Thyroid gland (tissue), 4 donors: ENCODE data around the gene ASIC4. TPM values are rescaled to one million over a fixed set of nuclear protein-coding genes. Genes with fewer than 3 reads are reported as not detected.

ENCODE experiments used
- DNase-seq, 2 donors: peaks; one replicate each; pipeline ENCODE4 v3.0.0-alpha.2; 2019
- H3K27ac ChIP-seq, 3 donors: fragments of 200-600 bp; sonication (generic); 1 replicate in 2 of 3; 2 replicates in 1 of 3; pipeline ENCODE4 v1.5.1; 2016 to 2019; ENCODE audit warnings: mild to moderate bottlenecking in 1 of 3, moderate library complexity in 1 of 3
- H3K27me3 ChIP-seq: fragments of 200-600 bp; sonication (generic); one replicate; pipeline ENCODE4 v1.5.1; 2019
- H3K36me3 ChIP-seq, 2 donors: fragments of 200-600 bp; sonication (generic); one replicate each; pipeline ENCODE4 v1.5.1; 2016 to 2019
- H3K4me1 ChIP-seq, 2 donors: fragments of 200-600 bp; sonication (generic); one replicate each; pipeline ENCODE4 v1.5.1; 2017 to 2019
- H3K4me3 ChIP-seq, 3 donors: fragments of 200-600 bp; sonication (generic); replicated peaks in 1 of 3; 1 replicate in 2 of 3; 2 replicates in 1 of 3; pipeline ENCODE4 v1.5.1; 2016; ENCODE audit warnings: mild to moderate bottlenecking in 1 of 3
- H3K9me3 ChIP-seq: fragments of 200-600 bp; sonication (generic); one replicate; pipeline ENCODE4 v1.5.1; 2017
- POLR2A ChIP-seq, 2 donors: fragments of 450-650 bp; IDR thresholded peaks; one replicate each; pipeline ENCODE4 v1.6.1; 2017; ENCODE audit warnings: antibody characterized with exemption in 2 of 2, mild to moderate bottlenecking in 2 of 2, moderate library complexity in 1 of 2
- whole genome bisulfite sequencing, 2 donors: methylation state at CpG; one replicate each; pipeline ENCODE4 v1.1.5; 2017; 5-methylcytosine and 5-hydroxymethylcytosine counted together
- intact Hi-C: fragments of 100-400 bp; cut with DNase I; formaldehyde crosslinking; loops from one replicate; pipeline ENCODE4 v1.15.1; 2023
- total RNA-seq, 4 donors: library from RNA; depleted of rRNA; stranded (reverse); fragments of >200 nt; gene quantifications; one replicate each; pipeline ENCODE4 v1.2.3, GENCODE V29; 2016
- TF ChIP-seq, protein P1 (sequence below), 6 experiments: fragments of 200-600 bp in 3 of 6; fragments of 450-650 bp in 3 of 6; sonication (generic) in 3 of 6; IDR thresholded peaks; one replicate each; pipeline ENCODE4 v1.5.1; 2016 to 2019; ENCODE audit warnings: antibody characterized with exemption in 6 of 6, mild to moderate bottlenecking in 2 of 6, inconsistent platforms in 1 of 6, moderate library complexity in 1 of 6

ASIC4 gene
- total RNA-seq, 4 donors from 2014 or later = not detected

DNA sequence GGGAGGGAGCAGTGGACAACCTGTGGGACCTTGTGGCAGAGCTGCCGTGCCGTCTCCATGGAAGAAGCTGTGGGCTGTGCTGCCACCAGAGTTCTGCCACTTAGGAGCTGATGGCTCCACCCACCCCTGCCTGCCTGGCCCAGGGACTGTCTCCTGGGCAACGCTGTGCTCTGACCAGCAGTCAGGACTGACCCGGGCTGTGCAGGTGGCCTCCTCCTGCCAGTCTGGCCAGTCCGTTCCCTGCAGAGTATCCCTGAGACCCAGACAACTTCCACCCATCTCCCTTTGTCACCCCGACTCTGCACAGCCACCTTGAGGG is 12.8 kb downstream of the ASIC4 start:
- Histone ChIP-seq H3K27ac (no peak overlapping the region), H3K9me3 (no peaks in the 10 kb centered on the region), H3K27me3 (peaks cover 18% of the 10 kb centered on the region), H3K4me3 (no peak overlapping the region), H3K36me3 (no peaks in the 10 kb centered on the region), H3K4me1 (peaks cover 10 to 12% of the 10 kb centered on the region in 2 donors)
- DNase-seq = peak; percentile 59 to 67
- 21 to 25% methylated on average over 4 to 6 of the region's 6 CpGs for WGBS, 2 donors
- no peak for TF ChIP-seq POLR2A (IDR thresholded peaks at IDR 0.05)
- TF ChIP-seq, protein P1, sequence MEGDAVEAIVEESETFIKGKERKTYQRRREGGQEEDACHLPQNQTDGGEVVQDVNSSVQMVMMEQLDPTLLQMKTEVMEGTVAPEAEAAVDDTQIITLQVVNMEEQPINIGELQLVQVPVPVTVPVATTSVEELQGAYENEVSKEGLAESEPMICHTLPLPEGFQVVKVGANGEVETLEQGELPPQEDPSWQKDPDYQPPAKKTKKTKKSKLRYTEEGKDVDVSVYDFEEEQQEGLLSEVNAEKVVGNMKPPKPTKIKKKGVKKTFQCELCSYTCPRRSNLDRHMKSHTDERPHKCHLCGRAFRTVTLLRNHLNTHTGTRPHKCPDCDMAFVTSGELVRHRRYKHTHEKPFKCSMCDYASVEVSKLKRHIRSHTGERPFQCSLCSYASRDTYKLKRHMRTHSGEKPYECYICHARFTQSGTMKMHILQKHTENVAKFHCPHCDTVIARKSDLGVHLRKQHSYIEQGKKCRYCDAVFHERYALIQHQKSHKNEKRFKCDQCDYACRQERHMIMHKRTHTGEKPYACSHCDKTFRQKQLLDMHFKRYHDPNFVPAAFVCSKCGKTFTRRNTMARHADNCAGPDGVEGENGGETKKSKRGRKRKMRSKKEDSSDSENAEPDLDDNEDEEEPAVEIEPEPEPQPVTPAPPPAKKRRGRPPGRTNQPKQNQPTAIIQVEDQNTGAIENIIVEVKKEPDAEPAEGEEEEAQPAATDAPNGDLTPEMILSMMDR (IDR thresholded peaks at IDR 0.05) = no peak
- intact Hi-C loops = loop anchor here (5.0 kb wide), 2 partner anchors 35 to 50 kb away; no protein-coding TSS in a partner anchor

DNA sequence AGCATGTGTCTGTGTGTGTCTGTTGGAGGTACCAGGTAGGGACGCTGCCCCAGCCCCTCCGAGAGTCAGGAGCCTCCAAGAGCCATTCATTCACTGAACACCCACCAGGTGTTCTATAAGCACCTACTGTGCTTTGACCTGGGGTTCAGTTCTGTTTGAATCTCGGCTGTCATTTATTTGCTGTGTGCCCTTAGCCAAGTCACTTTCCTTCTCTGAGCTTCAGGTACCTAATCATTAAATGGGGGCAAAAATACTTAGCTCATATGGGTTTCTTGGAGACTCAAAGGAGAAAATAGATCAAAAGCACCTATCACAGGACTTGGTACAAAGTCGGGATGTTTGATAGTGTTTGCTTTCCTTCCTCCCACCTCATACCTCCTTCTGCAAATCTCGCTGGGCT is 13.2 kb downstream of the ASIC4 start:
- peaks cover 15% of the 10 kb centered on the region for H3K27me3 ChIP-seq

GRCh38 chr2:219530048-219530963 is 16.0 kb downstream of the ASIC4 start:
- H3K4me3 ChIP-seq = no peak overlapping the region
- 16 to 22% methylated on average over 14 to 21 of the region's 21 CpGs for WGBS, 2 donors
- intact Hi-C loops = loop anchor here (2.0 to 5.0 kb wide), 2 partner anchors 73 to 130 kb away; no protein-coding TSS in a partner anchor

More for the DNA sequence above, 13.2 kb downstream of the ASIC4 start:
- DNase-seq = no peak
- Histone ChIP-seq H3K4me3 (no peak overlapping the region), H3K36me3 (no peaks in the 10 kb centered on the region), H3K4me1 (peaks cover 7 to 9% of the 10 kb centered on the region in 2 donors), H3K9me3 (no peaks in the 10 kb centered on the region), H3K27ac (no peak overlapping the region)
- TF ChIP-seq, protein P1 (IDR thresholded peaks at IDR 0.05) = no peak
- no peak for TF ChIP-seq POLR2A (IDR thresholded peaks at IDR 0.05)
- 63 to 69% methylated on average over 5 of the region's 5 CpGs for WGBS, 2 donors
- intact Hi-C loops = loop anchor here (5.0 kb wide), 2 partner anchors 35 to 50 kb away; no protein-coding TSS in a partner anchor

GRCh38 chr2:219531639-219532377 is 17.5 kb downstream of the ASIC4 start:
- Histone ChIP-seq H3K4me3 (no peak overlapping the region), H3K27me3 (no peaks in the 10 kb centered on the region), H3K36me3 (no peaks in the 10 kb centered on the region), H3K9me3 (no peaks in the 10 kb centered on the region), H3K27ac (no peak overlapping the region), H3K4me1 (no peaks in the 10 kb centered on the region)
- DNase-seq = no peak
- intact Hi-C loops = loop anchor here (2.0 to 5.0 kb wide), 2 partner anchors 75 to 131 kb away; no protein-coding TSS in a partner anchor
- TF ChIP-seq POLR2A (IDR thresholded peaks at IDR 0.05) = no peak
- WGBS, 2 donors = 66 to 77% methylated on average over 16 to 17 of the region's 20 CpGs

More at GRCh38 chr2:219530048-219530963, 16.0 kb downstream of the ASIC4 start:
- Histone ChIP-seq H3K27ac (no peak overlapping the region), H3K4me1 (no peaks in the 10 kb centered on the region), H3K9me3 (no peaks in the 10 kb centered on the region), H3K36me3 (no peaks in the 10 kb centered on the region), H3K27me3 (no peaks in the 10 kb centered on the region)
- TF ChIP-seq POLR2A (IDR thresholded peaks at IDR 0.05) = no peak
- TF ChIP-seq, protein P1 (IDR thresholded peaks at IDR 0.05) = peak; percentile 86 to 99 (median 97)
- DNase-seq = peak; percentile 72 to 84

- no peak for DNase-seq
- Histone ChIP-seq H3K36me3 (no peaks in the 10 kb centered on the region), H3K27me3 (no peaks in the 10 kb centered on the region), H3K27ac (no peak overlapping the region), H3K9me3 (no peaks in the 10 kb centered on the region), H3K4me1 (no peaks in the 10 kb centered on the region), H3K4me3 (no peak overlapping the region)
- intact Hi-C loops = loop anchor here (5.0 kb wide), 1 partner anchor 75 kb away; no protein-coding TSS in a partner anchor
- TF ChIP-seq, protein P1 (IDR thresholded peaks at IDR 0.05) = no peak
- TF ChIP-seq POLR2A (IDR thresholded peaks at IDR 0.05) = no peak
- WGBS, 2 donors = 71 to 87% methylated on average over 3 to 8 of the region's 8 CpGs
These were observed 18.0 kb downstream of the ASIC4 start for GRCh38 chr2:219532378-219532649.
